ENCODE results near the gene ASIC1. TPM values are rescaled to one million over a fixed set of nuclear protein-coding genes. Genes with fewer than 3 reads are reported as not detected.

Gene ASIC1
- total RNA-seq, 2 experiments from 2014 or later, result 19.0 to 28.3 TPM

DNA sequence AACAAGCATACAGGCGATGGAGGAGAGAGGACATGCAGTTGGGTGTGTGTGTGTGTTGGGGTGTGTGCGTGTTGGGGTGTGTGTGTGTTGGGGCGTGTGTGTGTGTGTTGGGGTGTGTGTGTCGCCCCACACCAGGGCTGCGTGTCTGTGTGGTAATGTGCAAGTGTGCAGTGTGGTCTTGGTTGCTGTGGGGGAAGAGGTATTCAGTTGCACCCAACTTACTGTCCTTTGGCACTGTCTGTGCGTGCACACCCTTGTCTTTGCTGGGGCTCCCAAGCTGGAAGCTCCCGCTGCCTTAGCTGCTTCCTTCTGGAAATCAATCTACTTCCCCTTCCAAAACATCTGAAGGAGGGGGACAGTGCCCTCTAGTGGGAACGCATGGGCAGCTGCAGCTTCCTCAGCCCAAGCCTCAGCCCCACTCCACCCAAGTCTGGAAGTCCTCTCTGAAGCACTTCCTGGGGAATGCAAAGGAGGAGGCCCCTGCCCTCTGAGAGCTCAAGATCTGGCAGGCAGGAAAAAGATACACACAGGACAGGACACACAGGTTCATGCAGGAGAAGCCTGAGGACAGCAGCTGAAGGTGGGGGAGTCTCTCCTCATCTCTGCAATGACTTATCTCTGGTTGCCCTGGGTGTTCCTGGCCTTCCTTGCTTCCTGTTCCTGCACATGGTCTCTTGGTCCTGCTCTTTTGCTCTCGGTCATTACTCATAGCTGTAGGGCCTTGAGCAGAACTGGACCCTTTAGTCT, 13.1 kb downstream of the ASIC1 start:
- no peak overlapping the region for H3K4me3 Mint-ChIP-seq
- no peaks in the 10 kb centered on the region for H3K36me3 Mint-ChIP-seq
- H3K27ac Mint-ChIP-seq, result no peak overlapping the region
- CTCF ChIA-PET, result interaction anchor here (0.7 to 11.6 kb wide), 40 partner anchors 9 to 329 kb away, joined by 3 to 221 read pairs (median 4); partner anchors contain the start of genes ASIC1, BCDIN3D, CERS5 and COX14
- DNase-seq, result peak; percentile 78
- H3K9me3 Mint-ChIP-seq (ENCODE audit: low read depth), result no peaks in the 10 kb centered on the region
- ATAC-seq, result peak; percentile 59
- peaks cover 12% of the 10 kb centered on the region for H3K4me1 Mint-ChIP-seq
- H3K27me3 Mint-ChIP-seq, result no peaks in the 10 kb centered on the region

DNA sequence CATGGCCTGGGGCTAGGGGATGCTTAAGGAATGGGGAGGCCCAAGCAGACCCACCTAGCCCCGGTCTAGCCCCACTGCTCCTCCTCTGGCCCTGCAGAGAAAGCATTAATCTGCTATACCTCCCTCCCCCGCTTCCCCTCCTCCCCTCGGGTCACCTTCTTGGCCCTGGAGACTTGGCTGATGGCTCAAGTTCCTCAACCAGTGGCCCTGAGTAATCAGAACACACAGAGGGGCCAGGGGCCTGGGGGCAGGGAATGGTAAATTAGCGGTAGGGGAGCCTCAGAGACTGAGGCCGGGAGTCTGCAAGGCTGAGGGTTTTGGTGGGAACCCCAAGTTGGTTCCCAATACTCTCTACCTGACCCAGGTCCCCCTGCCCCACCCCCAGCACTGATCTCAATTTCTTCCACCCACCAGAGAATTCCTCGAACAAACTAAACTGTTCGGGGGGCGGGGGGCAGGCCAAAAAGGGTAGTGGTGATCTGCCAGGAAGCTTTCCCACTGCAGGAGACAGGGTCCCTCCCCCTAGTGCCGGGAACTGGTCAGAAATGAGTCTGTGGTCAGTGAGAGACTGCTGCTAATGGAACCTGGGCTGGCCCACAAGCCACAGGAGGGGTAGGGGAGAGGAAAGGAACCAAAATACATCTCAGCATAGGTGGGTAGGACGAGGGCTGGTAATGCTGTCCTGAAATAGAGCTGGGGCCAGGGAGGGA, 15.0 kb downstream of the ASIC1 start:
- no peak overlapping the region for H3K27ac Mint-ChIP-seq
- peaks cover 12% of the 10 kb centered on the region for H3K4me1 Mint-ChIP-seq
- ATAC-seq (no peak), DNase-seq (no peak)
- CTCF ChIA-PET, result interaction anchor here (1.0 to 11.6 kb wide), 6 partner anchors 12 to 106 kb away, joined by 4 to 221 read pairs (median 78); partner anchors contain the start of genes ASIC1 and COX14
- H3K27me3 Mint-ChIP-seq, result no peaks in the 10 kb centered on the region
- H3K4me3 Mint-ChIP-seq, result no peak overlapping the region
- no peaks in the 10 kb centered on the region for H3K36me3 Mint-ChIP-seq
- H3K9me3 Mint-ChIP-seq (ENCODE audit: low read depth), result no peaks in the 10 kb centered on the region

DNA sequence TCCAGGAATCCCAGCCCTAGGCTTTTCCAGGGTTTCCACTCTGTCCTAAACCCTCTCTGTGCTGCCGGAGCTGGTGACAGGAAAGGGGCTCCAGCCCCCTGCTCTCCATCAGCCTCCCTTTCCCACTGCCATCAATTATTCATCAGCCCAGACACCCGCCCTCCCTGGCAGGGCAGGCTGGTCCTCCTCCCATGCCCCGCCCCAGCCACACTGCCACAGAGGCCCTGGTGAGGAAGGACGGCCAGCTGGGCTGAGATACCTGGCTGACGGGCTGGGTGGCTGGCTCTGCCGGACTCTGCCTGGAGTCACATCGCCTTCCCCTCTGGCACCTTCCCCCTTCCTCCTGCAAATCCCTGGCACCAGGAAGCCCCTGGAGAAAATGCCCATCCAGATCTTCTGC, 15.8 kb downstream of the ASIC1 start:
- Mint-ChIP-seq H3K36me3 (no peaks in the 10 kb centered on the region), H3K4me1 (peaks cover 12% of the 10 kb centered on the region), H3K4me3 (no peak overlapping the region), H3K27me3 (no peaks in the 10 kb centered on the region), H3K9me3 (ENCODE audit: low read depth) (no peaks in the 10 kb centered on the region), H3K27ac (no peak overlapping the region)
- CTCF ChIA-PET, result interaction anchor here (0.8 to 11.6 kb wide), 6 partner anchors 13 to 106 kb away, joined by 4 to 221 read pairs (median 14); partner anchors contain the start of gene ASIC1
- no peak for ATAC-seq
- DNase-seq, result no peak

DNA sequence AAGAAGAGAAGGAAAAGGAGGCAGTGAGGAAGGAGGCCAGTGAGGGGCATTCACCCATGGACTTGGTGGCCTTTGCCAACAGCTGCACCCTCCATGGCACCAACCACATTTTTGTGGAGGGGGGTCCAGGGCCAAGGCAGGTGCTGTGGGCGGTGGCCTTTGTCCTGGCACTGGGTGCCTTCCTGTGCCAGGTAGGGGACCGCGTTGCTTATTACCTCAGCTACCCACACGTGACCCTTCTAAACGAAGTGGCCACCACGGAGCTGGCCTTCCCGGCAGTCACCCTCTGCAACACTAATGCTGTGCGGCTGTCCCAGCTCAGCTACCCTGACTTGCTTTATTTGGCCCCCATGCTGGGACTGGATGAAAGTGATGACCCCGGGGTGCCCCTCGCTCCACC, 16.3 kb downstream of the ASIC1 start:
- Mint-ChIP-seq H3K27me3 (no peaks in the 10 kb centered on the region), H3K9me3 (ENCODE audit: low read depth) (no peaks in the 10 kb centered on the region), H3K36me3 (no peaks in the 10 kb centered on the region), H3K4me3 (no peak overlapping the region), H3K27ac (no peak overlapping the region), H3K4me1 (peaks cover 12% of the 10 kb centered on the region)
- CTCF ChIA-PET, result interaction anchor here (0.8 to 11.6 kb wide), 10 partner anchors 8 to 106 kb away, joined by 4 to 221 read pairs (median 18); partner anchors contain the start of genes ASIC1, COX14 and SMARCD1
- ATAC-seq, result no peak
- DNase-seq, result no peak

DNA sequence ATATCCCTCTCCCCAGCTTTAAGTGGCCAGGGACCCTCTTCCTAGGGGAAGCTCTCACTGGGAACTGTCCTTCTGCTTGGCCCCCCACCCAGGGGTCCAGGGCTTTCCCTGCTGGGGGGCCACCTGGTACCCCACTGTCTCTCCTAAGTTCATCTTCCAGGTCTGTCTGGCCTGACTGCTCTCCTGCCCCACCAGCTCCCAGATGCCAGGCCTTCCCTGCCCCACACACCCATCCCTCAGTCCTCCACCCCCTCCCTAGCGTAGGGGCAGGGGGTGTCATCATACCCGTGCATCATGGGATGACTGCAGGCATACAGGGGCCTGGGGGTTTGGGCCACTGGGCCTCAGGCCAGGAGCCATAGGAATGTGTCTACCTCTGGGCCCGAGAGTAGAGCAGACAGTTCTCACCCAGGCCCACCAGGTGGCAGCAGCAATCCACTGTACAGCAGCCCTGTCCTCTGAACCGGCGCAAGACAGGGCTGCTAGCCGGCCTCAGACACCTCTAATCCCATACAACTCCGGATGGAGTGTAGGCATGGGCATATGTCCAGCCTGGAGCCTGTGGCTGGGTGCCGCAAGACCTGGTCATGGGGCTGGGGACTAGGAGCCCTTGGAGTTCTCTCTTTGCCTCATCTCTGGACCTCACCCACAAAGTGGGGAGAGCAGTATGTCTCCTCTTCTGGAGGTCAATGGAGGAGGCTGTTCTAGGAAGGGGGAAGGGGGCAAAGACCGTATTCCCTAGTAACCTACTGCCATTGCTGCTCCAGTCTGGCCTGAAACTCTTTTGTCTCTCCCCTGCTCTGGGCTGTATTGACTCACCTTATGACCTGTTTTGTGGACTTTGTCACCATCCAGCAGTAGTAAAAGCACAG, 17.8 kb downstream of the ASIC1 start:
- H3K27me3 Mint-ChIP-seq, result no peaks in the 10 kb centered on the region
- H3K36me3 Mint-ChIP-seq, result no peaks in the 10 kb centered on the region
- peaks cover 10% of the 10 kb centered on the region for H3K4me1 Mint-ChIP-seq
- DNase-seq (peak; percentile 86), ATAC-seq (peak; percentile 95)
- H3K9me3 Mint-ChIP-seq (ENCODE audit: low read depth), result no peaks in the 10 kb centered on the region
- CTCF ChIA-PET, result interaction anchor here (0.7 to 11.6 kb wide), 18 partner anchors 10 to 242 kb away, joined by 3 to 221 read pairs (median 7); partner anchors contain the start of genes ASIC1, COX14 and SMARCD1
- peak overlapping the region; percentile 42 for H3K27ac Mint-ChIP-seq
- H3K4me3 Mint-ChIP-seq, result no peak overlapping the region

DNA sequence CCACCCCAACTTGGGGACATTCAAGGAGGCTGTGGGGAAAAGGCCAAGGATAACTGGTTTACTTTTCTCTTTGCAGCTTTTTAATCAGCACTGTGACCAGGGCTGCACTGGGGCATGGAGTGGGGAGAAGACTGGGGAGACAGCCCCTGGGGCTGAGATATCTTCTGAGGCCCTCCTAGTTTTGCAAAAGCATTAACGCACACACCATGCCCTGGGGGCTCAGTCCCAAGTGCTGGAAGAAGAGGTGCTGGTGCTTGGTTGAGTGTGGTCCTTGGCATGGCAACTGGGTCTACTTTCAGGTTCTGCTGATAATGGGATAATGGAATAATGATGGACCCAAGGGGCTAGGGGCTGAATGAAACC, 18.4 kb downstream of the ASIC1 start:
- no peak for DNase-seq
- no peaks in the 10 kb centered on the region for H3K27me3 Mint-ChIP-seq
- H3K9me3 Mint-ChIP-seq (ENCODE audit: low read depth), result no peaks in the 10 kb centered on the region

DNA sequence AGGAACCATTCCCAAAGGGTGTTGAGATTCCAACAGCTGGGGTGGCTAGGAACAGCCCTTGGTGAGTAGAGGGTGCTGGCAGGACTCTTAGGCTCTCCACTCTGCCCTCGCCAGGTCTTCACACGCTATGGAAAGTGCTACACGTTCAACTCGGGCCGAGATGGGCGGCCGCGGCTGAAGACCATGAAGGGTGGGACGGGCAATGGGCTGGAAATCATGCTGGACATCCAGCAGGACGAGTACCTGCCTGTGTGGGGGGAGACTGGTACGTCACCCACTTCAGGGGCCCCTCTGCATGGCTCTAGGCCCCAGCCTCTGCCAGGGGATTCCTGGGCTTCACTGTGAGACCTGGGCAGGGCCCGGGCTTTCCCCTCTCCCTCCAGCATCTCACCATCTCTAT, 19.7 kb downstream of the ASIC1 start:
- no peaks in the 10 kb centered on the region for H3K36me3 Mint-ChIP-seq
- H3K4me1 Mint-ChIP-seq, result peaks cover 2% of the 10 kb centered on the region

More for the DNA sequence above, 18.4 kb downstream of the ASIC1 start:
- Mint-ChIP-seq H3K4me1 (peaks cover 4% of the 10 kb centered on the region), H3K27ac (no peak overlapping the region), H3K36me3 (no peaks in the 10 kb centered on the region), H3K4me3 (no peak overlapping the region)
- CTCF ChIA-PET, result interaction anchor here (1.4 to 11.6 kb wide), 9 partner anchors 9 to 242 kb away, joined by 3 to 221 read pairs (median 7); partner anchors contain the start of genes COX14 and SMARCD1
- ATAC-seq, result no peak

DNA sequence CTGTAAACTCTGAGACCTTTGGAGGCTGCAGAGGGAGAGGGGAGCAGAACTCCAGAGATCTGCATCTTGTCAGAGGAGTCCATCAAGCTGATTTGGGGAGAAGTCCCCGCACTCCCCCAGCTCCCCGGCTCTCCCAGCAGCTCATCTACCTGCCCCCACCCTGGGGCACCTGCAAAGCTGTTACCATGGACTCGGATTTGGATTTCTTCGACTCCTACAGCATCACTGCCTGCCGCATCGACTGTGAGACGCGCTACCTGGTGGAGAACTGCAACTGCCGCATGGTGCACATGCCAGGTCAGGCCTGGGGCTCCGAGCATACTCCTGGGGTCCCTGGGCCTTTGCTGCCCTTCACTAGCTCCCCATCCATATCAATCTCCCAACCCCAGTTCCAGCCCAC, 20.9 kb downstream of the ASIC1 start:
- CTCF ChIA-PET, result interaction anchor here (0.6 to 1.8 kb wide), 4 partner anchors 11 to 941 kb away, joined by 3 to 8 read pairs (median 3); no protein-coding TSS in a partner anchor
- no peak overlapping the region for H3K27ac Mint-ChIP-seq
- no peaks in the 10 kb centered on the region for H3K9me3 Mint-ChIP-seq (ENCODE audit: low read depth)
- ATAC-seq (no peak), DNase-seq (no peak)
- no peaks in the 10 kb centered on the region for H3K36me3 Mint-ChIP-seq
- H3K27me3 Mint-ChIP-seq, result no peaks in the 10 kb centered on the region
- no peak overlapping the region for H3K4me3 Mint-ChIP-seq
- peaks cover 2% of the 10 kb centered on the region for H3K4me1 Mint-ChIP-seq

More for the DNA sequence above, 19.7 kb downstream of the ASIC1 start:
- DNase-seq (no peak), ATAC-seq (no peak)
- Mint-ChIP-seq H3K4me3 (no peak overlapping the region), H3K27ac (no peak overlapping the region), H3K27me3 (no peaks in the 10 kb centered on the region), H3K9me3 (ENCODE audit: low read depth) (no peaks in the 10 kb centered on the region)
- CTCF ChIA-PET, result interaction anchor here (1.2 to 11.6 kb wide), 8 partner anchors 10 to 253 kb away, joined by 3 to 221 read pairs (median 6); partner anchors contain the start of gene COX14

DNA sequence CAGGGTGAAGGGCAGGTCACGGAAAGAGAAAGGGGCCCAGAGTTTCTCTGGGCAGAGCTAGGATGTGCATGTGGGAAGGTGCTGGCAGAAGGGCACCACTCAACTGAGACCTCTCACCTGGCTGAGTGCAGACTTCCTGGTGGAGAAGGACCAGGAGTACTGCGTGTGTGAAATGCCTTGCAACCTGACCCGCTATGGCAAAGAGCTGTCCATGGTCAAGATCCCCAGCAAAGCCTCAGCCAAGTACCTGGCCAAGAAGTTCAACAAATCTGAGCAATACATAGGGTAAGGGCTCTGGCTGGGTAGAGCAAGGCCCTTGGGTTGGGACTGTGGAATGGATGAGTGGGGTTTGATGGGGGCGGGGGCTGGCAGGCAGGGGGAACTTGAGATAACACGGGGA, 22.4 kb downstream of the ASIC1 start:
- CTCF ChIA-PET, result interaction anchor here (1.1 to 1.5 kb wide), 2 partner anchors 9 to 235 kb away, joined by 3 to 6 read pairs; no protein-coding TSS in a partner anchor
- Mint-ChIP-seq H3K4me1 (peaks cover 9% of the 10 kb centered on the region), H3K36me3 (no peaks in the 10 kb centered on the region), H3K27me3 (no peaks in the 10 kb centered on the region), H3K9me3 (ENCODE audit: low read depth) (no peaks in the 10 kb centered on the region), H3K4me3 (no peak overlapping the region), H3K27ac (no peak overlapping the region)
- no peak for DNase-seq
- ATAC-seq, result no peak

DNA sequence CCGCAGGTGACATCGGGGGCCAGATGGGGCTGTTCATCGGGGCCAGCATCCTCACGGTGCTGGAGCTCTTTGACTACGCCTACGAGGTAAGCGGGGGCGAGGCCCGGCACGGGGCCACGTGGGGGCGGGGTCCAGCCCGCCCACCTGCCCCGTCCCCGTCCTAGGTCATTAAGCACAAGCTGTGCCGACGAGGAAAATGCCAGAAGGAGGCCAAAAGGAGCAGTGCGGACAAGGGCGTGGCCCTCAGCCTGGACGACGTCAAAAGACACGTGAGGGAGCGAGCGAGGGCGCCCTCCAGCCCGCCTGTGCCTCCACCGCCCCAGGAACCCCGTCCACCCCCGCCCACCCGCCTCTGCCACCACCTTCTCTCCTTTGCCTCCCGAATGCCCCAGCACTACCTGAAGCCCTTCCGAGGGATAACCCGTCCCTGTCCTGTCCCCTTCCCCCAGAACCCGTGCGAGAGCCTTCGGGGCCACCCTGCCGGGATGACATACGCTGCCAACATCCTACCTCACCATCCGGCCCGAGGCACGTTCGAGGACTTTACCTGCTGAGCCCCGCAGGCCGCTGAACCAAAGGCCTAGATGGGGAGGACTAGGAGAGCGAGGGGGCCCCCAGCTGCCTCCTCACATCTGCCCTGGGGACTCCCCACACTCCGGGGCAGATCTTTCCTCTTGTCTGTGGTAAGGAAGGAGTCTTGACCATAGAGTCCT, 23.9 kb downstream of the ASIC1 start:
- CTCF ChIA-PET, result interaction anchor here (1.1 kb wide), 1 partner anchor 29 kb away, joined by 3 read pairs; no protein-coding TSS in a partner anchor
- ATAC-seq (no peak), DNase-seq (no peak)
- H3K9me3 Mint-ChIP-seq (ENCODE audit: low read depth), result no peaks in the 10 kb centered on the region
- H3K36me3 Mint-ChIP-seq, result no peaks in the 10 kb centered on the region
- H3K4me1 Mint-ChIP-seq, result peaks cover 14% of the 10 kb centered on the region
- H3K27me3 Mint-ChIP-seq, result no peaks in the 10 kb centered on the region
- H3K4me3 Mint-ChIP-seq, result no peak overlapping the region
- H3K27ac Mint-ChIP-seq, result no peak overlapping the region

DNA sequence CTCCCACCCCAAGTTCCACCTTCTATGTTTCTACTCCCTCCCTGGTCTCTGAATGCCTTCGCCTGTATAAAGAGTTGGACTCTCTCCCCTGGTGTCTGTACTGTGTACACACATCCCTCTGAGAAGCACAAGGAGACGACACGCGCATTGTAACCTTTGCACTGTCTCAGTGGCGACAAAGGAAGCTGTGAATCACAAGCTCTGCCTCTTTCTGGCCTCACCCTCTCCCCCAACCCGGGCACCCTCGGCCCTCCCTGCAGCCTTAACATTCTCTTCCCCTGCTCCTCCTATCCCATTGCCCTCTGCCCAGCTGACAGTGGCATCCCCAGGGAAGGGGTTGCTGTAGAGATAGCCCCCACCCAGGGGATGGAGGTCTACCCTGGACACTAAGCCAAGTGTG, 25.2 kb downstream of the ASIC1 start:
- H3K4me1 Mint-ChIP-seq, result peaks cover 25% of the 10 kb centered on the region
- no peak overlapping the region for H3K27ac Mint-ChIP-seq
- no peak overlapping the region for H3K4me3 Mint-ChIP-seq
- DNase-seq (no peak), ATAC-seq (no peak)
- no peaks in the 10 kb centered on the region for H3K36me3 Mint-ChIP-seq
- no peaks in the 10 kb centered on the region for H3K27me3 Mint-ChIP-seq
- CTCF ChIA-PET, result interaction anchor here (1.1 to 3.0 kb wide), 7 partner anchors 12 to 116 kb away, joined by 3 to 13 read pairs (median 4); no protein-coding TSS in a partner anchor
- H3K9me3 Mint-ChIP-seq (ENCODE audit: low read depth), result no peaks in the 10 kb centered on the region

DNA sequence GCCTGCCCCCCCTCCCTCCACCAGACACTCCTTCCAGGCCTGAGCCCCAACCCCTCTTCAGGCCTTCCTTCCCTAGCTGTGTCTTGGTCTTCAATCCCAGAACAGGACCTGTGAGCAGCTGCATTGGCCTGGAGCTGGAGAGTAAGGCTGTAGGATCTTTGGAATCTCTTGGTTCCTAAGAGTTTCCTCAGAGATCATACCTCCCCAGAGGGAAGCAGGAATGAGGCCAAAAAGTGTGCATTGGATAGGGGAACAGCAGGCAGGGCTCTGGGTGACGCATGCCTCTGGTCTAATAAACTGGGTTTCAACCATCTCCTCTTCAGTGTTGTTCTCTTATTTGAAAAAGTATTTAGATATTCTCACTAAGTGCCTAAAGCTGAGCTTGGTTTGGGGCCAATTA, 25.9 kb downstream of the ASIC1 start:
- no peaks in the 10 kb centered on the region for H3K27me3 Mint-ChIP-seq
- CTCF ChIA-PET, result interaction anchor here (1.1 to 3.0 kb wide), 7 partner anchors 13 to 117 kb away, joined by 3 to 13 read pairs (median 4); no protein-coding TSS in a partner anchor
- H3K4me3 Mint-ChIP-seq, result peak overlapping the region; percentile 61
- H3K9me3 Mint-ChIP-seq (ENCODE audit: low read depth), result no peaks in the 10 kb centered on the region
- no peak for DNase-seq
- H3K27ac Mint-ChIP-seq, result peak overlapping the region; percentile 74
- peaks cover 31% of the 10 kb centered on the region for H3K4me1 Mint-ChIP-seq
- H3K36me3 Mint-ChIP-seq, result peaks cover under 1% of the 10 kb centered on the region
- no peak for ATAC-seq
